HL-60 (cell line): Measurements from ENCODE around the gene ST6GALNAC4.
A peak's percentile ranks its signal among the peaks of the same experiment; 100 is the strongest.

Experiments used
- DNase-seq, 2 experiments: peaks; one replicate each; pipeline ENCODE4 v3.0.0-alpha.2; 2010 to 2020; ENCODE audit warnings: low read depth in 1 of 2, low spot score in 1 of 2
- H3K27ac ChIP-seq: fragments of 250-450 bp; sonication (Bioruptor Pico); replicated peaks from 2 replicates; pipeline ENCODE4 v1.5.1; 2020; ENCODE audit warnings: mild to moderate bottlenecking, moderate library complexity
- H3K27me3 ChIP-seq: fragments of 250-450 bp; sonication (Bioruptor Pico); 2 replicates; pipeline ENCODE4 v1.5.1; 2021; ENCODE audit warnings: mild to moderate bottlenecking, moderate library complexity; ENCODE audit not compliant: insufficient read depth, poor library complexity, severe bottlenecking
- H3K4me3 ChIP-seq: replicated peaks from 2 replicates; pipeline ENCODE4 v1.5.1; 2011; ENCODE audit warnings: mild to moderate bottlenecking, control low read depth, low read length; ENCODE audit not compliant: insufficient read depth
- CTCF ChIP-seq: IDR thresholded peaks from one replicate; pipeline ENCODE4 v1.5.1; 2011; ENCODE audit warnings: low read length, control low read depth, inconsistent platforms; ENCODE audit not compliant: insufficient read depth
- GABPA ChIP-seq: IDR thresholded peaks from 2 replicates; pipeline ENCODE4 v1.6.1; 2012; ENCODE audit warnings: low read depth
- POLR2AphosphoS5 ChIP-seq: IDR thresholded peaks from 2 replicates; pipeline ENCODE4 v1.6.1; 2012; ENCODE audit warnings: low read depth
- REST ChIP-seq: IDR thresholded peaks from 2 replicates; pipeline ENCODE4 v1.6.1; 2012; ENCODE audit warnings: low read depth; ENCODE audit not compliant: insufficient replicate concordance
- SPI1 ChIP-seq: IDR thresholded peaks from 2 replicates; pipeline ENCODE4 v1.6.1; 2012; ENCODE audit warnings: low read depth, mild to moderate bottlenecking, borderline replicate concordance
- long read RNA-seq: library from polyadenylated mRNA; unstranded; transcript quantifications from one replicate; pipeline ENCODE4 v2.0.0, GENCODE V29; 2020

ST6GALNAC4 gene
- long read RNA-seq, transcript ST6GALNAC4-201 (6 exons, 1,691 nt), result major isoform, 26 of 30 reads
- long read RNA-seq, partial matches to known transcripts, result 0 of 30 reads
- long read RNA-seq, other reads (novel, unspliced or antisense), result 1 of 30 reads

- TF ChIP-seq REST, result no peak
- TF ChIP-seq POLR2AphosphoS5, result 0 out of 2 replicates have a peak, but pooled peaks have one; percentile 25
- no peak for TF ChIP-seq GABPA
- Histone ChIP-seq H3K27ac (no peak within 1 kb of the TSS), H3K27me3 (no peaks in the 10 kb centered on the region), H3K4me3 (peak within 1 kb of the TSS; percentile 74)
- DNase-seq, result peak; percentile 76 to 88
Measured at GRCh38 chr9:127916720-127917581, at the start of gene ST6GALNAC4. Gene ST6GALNAC4, minus strand, starts transcription at chr9:127917041. Its CDS starts 622 bp downstream, at chr9:127916419.

GRCh38 chr9:127965953-127966352 lies 49.1 kb upstream of the ST6GALNAC4 start:
- TF ChIP-seq GABPA (no peak), SPI1 (no peak), POLR2AphosphoS5 (no peak), CTCF (no peak), REST (no peak)
- no peaks in the 10 kb centered on the region for H3K27me3 ChIP-seq
- no peak overlapping the region for H3K27ac ChIP-seq
- DNase-seq, result no peak
- no peak overlapping the region for H3K4me3 ChIP-seq

- Histone ChIP-seq H3K27ac (no peak overlapping the region), H3K4me3 (no peak overlapping the region), H3K27me3 (no peaks in the 10 kb centered on the region)
- DNase-seq, result no peak
- TF ChIP-seq GABPA, result no peak
Measured at GRCh38 chr9:127963359-127964064, 46.7 kb upstream of the ST6GALNAC4 start.

DNA sequence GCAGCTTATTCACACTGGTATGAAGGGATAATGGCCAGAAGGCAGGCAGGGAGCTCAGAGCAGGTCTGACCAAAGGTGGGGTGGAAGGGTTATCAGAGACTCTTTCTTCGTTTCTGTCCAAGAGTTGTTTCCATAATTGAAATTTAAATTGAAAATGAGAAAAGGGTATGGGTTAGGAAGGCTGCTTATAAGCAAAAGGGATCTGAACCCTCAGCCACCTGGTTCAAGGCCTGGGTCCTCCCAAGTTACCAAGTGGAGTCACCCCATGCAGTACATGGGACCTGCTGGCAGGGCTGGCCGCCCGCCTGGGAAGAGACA lies 46.2 kb upstream of the ST6GALNAC4 start:
- Histone ChIP-seq H3K4me3 (no peak overlapping the region), H3K27me3 (no peaks in the 10 kb centered on the region), H3K27ac (no peak overlapping the region)
- TF ChIP-seq POLR2AphosphoS5 (no peak), GABPA (no peak), REST (no peak), CTCF (no peak), SPI1 (no peak)
- no peak for DNase-seq
